Fibroblast of gingiva (primary cell): ENCODE results near the gene IL2RA.
A peak's percentile ranks its signal among the peaks of the same experiment; 100 is the strongest.
"Not testable (repeated sequence)": the region's sequence is repeated elsewhere in the genome, so short reads cannot be mapped to it uniquely, and the experiment has no call there.

ENCODE experiments used
- DNase-seq: peaks from one replicate; pipeline ENCODE4 v3.0.0-alpha.2; 2011; ENCODE audit warnings: low read depth

The IL2RA gene

DNA sequence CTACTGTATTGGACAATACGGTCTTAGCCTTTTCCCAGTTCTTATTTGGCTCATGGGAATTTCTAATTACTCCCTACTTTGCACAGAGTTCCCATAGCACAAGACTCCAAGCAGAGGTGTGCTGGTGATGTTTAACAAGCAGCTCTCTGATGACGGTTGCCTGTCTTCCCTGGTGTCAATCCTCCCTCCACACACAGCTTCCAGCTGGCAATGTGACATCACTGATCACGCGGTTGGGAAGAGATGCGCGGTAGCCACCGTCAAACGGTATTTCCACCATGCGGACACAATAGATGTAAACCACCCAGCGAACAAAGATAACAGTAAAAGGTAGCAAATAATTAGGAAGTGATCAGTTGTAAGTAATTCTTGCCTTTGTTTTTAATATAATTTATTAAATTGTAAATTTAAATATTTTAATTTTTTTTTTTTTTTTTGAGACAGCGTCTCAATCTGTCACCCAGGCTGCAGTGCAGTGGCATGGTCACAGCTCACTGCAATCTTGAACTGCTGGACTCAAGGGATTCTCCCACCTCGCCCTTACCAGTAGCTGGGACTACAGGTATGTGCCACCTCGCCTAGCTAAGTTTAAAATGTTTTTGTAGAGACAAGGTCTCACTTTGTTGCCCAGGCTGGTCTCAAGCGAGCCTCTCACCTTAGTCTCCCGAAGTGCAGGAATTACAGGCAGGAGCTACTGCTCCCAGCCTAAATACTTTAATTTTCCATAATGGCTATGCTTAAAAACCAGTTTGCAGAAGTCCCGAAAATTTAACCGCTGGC is 48.6 kb downstream of the IL2RA start:
- no peak for DNase-seq

DNA sequence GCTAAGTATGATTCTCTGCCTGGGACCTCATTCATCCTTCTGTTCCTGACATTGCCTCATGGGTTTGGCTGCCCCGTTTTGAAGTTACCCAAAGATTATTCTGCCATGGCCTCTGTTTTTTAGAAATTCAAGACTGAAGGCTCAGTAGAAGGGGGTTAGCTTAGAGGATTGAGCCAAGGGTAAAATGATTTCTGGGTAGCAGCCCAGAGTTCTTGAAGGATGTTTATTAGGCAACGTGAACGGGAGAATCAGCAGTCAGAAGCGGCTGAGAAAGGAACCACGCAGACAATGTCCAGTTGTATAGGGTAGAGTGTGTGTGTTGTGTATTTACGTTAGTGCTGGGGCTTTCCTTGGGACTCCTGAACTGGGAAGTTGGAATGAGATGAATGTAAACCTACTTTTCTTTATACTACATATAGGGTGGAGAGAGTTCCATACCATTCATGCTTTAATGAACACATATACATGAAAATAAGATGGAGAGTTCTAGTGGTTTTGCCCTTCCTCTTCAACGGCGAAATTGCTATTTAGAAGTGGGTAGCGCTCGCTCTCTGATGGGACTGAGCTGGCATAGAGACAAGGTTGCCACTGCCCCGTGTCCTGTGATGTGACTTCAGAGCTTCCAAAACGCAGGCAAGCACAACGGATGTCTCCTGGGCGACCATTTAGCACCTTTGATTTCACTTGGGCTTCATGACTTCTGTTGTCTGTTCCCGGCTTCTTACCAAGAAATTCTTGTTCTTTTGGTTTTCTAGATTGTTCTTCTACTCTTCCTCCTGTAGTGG is 49.9 kb downstream of the IL2RA start:
- DNase-seq, result no peak

DNA sequence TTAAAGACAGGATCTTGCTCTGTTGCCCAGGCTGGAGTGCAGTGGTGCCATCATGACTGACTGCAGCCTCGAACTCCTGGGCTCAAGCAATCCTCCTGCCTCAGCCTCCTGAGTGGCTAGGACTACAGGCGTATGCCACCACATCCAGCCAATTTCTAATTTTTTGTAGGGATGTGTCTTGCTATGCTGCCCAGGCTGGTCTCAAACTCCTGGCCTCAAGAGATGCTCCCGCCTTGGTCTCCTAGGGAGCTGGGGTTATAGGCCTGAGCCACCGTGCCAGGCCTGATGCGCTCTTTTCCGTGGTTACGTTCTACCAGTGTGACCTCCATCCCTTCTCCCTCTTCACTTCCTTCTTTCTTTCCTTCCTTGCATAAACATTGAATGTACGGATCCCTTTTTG is 50.6 kb downstream of the IL2RA start:
- DNase-seq, result no peak

DNA sequence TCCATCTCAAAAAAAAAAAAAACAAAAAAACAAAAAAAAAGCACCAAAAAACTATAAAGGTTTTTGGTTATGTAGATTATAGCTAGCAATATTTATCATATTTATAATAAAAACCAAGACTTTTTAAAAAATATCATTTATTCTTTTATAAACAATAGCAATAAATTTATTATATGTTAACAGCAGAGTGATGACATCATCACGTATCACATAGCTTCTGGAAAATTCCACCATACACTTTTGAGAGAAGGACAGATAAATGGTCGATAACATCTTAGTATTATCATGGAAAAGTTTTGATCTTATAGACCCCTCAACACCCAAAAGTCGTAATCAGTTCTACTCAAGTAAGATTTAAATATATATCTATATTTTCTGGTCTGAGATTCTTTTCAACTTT is 51.6 kb downstream of the IL2RA start:
- DNase-seq, result no peak

DNA sequence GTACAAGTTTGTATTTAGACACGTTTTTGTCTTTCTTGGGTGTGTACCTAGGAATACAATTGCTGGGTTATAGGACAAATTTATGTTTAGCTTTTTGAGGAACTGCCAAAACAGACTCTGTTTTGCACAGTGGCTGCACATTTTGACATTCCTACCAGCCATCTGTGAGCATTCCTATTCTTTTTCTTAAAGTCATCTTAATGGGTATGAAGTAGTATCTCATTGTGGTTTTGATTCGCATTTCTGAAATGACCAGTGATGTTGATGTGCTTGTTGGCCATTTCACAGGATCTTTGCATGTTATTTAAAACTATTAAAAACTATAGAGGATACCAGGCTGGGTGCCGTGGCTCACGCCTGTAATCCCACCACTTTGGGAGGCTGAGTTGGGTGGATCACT is 52.2 kb downstream of the IL2RA start:
- no peak for DNase-seq

DNA sequence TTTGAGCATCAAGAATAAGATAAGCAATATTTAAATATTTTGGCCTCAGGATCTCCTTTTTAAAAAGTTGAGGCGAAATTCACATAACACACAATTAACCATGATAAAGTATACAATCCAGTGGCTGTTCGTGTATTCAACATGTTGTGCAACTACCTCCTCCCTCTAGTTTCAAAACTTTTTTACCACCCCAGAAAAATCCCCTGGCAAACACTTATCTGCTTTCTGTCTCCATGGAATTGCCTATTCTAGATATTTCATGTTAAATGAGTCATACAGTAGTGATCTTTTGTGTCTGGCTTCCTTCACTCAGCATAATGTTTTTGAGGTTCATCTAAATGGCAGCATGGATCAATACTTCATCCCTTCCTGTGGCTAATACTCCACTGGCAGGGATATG is 53.0 kb downstream of the IL2RA start:
- DNase-seq, result peak; percentile 64

DNA sequence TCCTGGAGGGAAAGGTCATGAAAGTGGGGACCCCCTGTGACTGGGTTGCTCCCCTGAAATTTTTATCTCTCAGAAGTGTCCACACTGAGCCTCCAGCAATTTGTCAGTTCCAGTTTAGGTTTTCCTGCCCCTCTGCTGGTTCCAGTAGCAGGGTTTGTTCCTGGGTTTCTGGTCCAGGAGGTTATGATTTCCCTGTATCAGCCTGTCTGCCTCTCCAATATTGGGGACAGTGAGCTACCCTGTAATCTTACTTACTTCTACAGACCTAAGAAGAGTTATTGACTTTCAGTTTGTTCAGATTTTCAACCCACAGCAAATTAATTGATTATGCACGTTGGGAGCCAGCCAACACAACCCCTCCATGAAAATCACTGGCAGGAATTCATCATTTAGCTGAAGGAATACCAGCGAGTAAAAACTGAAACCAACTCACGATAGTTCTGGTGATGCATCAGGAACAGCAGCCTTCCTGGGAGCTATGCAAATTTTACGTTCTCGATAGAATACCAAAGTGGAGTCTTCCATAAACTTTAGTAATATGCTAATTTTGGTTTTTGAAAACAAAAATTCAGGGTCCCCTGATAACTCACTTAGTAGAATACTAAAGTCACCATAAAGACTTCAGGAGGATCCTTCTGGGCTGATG is 53.5 kb downstream of the IL2RA start:
- no peak for DNase-seq

DNA sequence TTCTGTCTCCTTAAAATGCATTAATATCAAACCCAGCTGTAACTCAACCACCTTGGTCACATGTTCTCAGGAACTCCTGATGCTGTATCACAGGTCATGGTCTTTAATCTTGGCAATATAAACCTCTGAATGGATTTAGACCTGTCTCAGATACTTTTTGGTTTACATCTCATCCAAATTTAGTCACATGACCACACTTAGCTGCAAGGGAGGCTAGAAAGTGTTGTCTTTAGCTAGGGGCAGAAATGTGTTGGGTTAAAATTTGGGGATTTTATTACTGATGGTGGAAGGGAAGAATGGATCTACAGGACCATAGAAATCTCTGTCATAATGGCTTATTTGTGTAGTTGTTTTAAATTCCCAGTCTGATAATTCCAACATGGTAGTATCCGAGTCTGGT is 55.2 kb downstream of the IL2RA start:
- DNase-seq, result no peak

DNA sequence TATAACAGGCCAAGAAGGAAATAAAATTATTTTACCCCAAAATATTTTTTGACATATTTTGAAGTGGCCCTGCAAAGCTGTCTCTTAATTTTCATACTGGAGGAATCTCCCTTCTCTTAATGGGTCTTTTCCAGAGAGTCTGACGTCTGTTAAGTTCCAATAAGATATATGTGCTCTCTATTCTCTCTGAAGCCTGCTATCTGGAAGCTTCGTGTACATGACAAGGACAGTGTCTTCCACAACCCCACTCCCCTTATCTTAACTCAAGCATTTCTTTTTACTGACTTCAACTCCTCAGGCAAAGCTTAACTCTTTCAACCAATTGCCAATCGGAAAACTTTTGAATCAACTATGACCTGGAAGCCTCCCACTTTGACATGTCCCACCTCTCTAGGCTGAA is 55.6 kb downstream of the IL2RA start:
- DNase-seq, result no peak

DNA sequence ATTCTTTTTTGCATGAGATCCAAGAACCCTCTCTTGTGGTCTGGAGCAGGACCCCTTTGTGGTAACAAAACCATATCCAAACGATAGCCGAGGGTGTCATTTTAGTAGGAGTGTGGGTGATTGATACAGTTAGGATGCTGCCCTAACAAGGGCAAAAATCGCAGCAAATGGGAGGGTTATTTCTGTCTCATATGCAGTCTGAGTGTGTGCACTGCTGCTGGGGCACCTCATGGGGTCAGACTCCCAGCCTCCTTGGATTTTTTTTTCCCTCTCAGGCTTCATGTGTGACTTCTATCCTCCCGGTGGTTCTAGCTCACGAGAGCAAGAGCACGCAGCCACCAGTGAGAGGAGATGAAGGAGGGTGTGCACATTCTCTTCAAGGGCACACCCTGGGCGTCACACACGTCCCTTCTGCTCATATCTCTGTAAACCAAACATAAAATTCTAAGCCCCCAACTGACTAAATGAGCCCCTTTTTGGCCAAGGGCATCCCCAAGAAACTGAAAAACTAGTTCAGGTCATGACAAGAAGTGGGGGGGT is 56.2 kb downstream of the IL2RA start:
- no peak for DNase-seq

DNA sequence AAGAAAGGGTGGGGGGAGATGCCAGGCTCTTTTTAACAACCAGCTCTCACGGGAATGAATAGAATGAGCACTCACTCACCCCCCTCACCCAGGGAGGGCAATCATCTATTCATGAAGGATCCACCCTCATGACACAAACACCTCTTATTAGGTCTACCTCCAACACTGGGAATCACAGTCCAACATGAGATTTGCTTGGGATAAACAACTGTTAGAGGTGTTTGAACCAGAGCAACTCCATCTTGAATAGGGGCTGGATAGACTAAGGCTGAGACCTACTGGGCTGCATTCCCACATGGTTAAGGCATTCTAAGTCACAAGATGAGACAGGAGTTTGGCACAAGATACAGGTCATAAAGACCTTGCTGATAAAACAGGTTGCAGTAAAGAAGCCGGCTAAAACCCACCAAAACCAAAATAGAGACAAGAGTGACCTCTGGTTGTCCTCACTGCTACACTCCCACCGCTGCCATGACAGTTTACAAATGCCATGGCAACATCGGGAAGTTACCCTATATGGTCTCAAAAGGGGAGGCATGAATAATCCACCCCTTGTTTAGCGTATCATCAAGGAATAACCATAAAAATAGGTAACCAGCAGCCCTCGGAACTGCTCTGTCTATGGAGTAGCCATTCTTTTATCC is 56.9 kb downstream of the IL2RA start:
- DNase-seq, result not testable (repeated sequence)

DNA sequence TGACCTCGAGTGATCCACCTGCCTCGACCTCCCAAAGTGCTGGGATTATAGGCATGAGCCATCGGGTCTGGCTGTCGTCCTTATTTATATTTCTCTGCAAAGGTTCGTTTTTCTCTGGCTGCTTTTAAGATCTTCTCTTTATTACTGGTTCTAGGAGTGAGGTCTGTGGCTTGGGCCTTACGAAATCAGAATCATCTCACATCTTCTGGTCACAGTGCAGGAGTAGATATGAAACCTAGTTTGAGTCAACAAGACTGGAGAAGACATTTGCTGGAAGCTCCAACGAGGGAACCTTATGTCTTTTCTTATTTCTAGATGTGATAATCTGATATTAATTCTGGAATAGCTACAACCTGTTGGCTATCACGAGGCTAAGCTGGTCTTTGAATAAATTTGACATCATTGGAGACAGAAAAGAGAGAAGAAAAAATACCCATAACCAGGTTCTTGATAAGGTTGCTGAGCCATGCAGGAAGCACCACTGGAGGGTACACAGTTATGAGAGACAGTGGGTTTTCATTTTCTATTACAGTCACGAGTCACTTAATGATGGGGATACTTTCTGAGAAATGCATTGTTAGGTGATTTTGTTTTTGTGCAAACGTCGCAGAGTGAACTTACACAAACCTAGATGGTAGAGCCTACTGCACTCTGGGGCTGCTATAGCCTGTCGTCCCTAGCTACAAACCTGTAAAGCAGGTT is 59.2 kb downstream of the IL2RA start:
- no peak for DNase-seq

DNA sequence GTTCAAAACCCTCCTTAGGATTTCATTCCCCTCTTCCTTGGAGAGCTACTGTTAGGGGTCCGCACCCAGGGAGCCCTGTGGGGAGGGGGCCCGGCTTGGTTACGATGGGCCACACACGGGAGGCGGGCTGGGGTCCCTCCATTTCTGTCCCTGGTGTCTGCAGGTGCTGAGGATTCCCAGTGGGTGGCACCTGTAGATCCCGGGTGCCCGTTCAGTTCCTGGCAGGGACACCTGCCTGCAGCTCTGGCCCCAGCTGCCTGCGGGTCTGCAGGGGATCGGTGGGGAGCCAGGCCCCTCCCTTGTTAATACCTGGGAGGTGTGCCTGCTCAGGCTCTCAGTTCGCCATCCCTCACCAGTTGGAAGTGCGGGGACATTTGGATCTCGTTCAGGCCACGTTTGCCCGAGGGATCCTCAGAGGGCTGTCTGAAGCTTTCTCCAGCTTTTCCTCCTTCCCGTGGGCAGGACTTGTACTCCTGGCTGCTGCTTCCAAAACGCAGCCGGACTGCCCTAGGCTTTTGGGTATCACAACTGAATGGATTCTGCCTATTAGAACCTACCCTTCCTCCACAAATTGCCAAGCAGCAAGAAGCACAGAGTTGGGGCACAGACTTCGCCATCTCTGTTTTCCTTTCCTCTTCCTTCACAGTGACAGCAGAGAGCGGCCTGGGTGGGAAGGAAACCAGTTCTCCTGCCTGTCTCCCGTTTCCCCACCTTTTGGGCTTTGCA is 62.6 kb downstream of the IL2RA start:
- DNase-seq, result no peak

DNA sequence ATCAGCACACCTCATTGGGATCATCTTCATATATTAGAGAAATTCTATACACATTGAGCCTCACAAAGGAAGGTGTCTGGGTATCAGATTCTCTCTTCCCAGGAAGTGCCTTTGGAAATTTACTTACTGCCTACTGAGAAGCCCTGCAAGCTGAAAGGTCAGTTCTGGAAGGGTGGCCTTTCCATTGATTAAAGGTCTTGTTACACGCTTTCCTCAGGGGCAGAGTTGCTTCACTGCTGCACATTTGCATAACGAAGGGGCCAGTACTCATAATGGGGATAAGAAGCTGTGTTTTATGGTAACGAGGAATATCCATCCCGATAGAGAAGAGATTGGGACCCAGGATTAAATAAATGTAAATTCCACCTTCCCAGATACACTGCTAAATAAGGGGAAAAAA is 65.5 kb downstream of the IL2RA start:
- no peak for DNase-seq

DNA sequence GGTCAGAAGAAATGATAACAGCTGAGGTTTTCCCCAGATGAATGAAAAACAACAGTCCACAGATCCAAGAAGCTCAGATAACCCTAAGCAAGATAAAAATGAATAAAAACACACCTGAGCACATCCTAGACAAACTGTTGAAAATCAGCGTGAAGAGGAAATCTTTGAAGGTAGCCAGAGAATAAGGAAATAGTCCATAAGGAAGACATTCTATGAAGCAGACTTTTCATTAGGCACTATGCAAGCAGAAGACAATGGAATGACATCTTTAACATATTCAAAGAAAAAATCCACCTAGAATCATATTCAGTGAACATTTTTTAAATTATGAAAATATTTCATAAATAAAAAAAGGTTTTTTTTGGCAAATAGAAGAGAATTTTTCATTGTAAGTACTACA is 69.8 kb downstream of the IL2RA start:
- no peak for DNase-seq

DNA sequence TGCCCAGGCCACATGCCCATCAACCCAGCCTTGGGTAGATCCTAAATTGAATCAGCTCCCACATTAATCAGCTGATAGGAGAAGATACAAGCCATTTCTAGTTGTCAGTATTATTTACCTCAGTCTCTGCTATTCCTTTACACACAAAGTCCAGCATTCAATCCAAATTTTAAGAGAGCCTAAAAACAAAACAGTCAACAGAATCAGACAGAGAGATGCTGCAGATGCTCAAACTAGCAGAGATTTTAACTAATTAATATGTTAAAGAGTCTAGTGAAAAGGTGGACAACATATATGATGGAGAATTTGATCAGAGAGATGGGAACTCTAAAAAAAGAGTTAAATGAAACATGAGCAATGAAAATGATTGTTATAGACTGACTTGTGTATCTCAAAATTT is 70.5 kb downstream of the IL2RA start:
- DNase-seq, result no peak

DNA sequence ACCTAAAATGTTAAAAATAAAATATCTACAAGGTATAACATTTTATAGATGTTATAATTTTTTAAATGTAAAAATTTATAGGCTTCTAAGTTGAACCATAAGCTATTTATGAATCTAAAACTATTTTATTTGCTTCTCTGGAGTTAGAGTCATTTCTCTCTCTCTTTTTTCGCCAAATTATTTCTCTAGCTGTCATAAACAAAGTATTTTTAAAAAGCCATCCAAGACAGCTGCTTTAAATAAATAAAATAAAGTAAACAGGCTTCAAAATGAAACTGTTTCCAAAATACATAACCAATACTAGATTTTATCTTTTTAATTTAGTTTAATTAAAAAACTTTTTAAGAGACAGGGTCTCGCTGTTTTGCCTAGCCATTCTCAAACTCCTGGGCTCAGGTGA is 72.4 kb downstream of the IL2RA start:
- DNase-seq, result no peak

DNA sequence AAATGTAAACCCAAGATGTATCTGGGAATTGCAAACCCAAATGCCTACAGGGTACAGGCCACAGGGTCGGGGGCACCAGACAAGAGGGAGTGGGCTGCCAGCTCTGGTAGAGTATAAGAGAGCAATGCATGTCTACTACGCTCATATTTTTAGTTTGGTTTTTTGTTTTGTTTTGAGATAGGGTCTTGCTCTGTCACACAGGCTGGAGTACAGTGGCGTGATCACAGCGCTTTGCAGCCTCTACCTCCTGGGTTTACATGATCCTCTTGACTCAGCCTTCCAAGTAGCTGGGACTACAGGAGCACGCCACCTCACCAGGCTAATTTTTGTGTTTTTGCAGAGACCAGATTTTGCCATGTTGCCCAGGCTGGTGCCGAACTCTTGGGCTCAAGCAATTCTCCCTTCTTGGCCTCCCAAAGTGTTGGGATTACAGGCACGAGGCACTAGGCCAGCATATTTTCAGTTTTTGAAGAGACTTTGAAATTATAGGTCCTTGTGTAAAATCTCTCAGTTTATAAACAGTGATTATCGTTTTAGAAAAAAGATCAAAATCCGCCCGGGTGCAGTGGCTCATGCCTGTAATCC is 73.7 kb downstream of the IL2RA start:
- no peak for DNase-seq

DNA sequence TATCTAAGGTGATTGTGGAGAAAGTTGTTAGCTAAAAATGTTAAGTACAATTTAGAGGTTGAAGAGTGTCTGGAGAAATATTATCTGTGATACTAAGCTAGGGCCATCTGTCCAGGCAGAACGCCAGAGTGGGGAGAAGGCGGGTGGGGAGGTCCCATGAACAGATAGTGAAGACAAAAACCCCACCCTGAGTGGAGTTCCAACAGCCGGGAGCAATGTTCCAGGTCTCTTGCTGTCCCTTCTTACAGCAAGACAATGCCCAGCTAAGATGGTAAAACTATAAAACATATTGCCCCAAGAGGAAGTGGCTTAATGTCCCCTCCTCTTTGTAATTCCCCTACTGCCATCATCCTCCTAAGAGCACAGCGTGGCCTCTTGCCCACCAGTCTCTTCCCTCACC is 74.4 kb downstream of the IL2RA start:
- DNase-seq, result no peak

DNA sequence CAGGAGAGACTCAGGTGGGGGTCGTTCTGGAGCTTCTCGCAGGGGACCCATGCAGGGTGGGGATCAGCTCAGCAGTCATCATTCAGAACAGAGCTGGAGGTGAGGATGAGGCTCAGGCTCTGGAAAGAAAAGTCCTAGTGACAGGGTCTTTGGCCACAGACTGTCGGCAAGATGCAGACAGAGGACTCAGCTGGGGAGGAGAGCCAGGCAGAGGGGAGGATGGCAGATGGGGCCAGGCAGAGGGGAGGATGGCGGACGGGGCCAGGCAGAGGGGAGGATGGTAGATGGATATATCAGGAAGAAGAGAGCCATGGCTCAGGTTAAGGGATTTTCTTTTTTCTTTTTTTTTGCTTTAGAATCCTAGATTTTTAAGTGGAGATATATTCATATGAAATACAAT is 77.1 kb downstream of the IL2RA start:
- DNase-seq, result no peak

DNA sequence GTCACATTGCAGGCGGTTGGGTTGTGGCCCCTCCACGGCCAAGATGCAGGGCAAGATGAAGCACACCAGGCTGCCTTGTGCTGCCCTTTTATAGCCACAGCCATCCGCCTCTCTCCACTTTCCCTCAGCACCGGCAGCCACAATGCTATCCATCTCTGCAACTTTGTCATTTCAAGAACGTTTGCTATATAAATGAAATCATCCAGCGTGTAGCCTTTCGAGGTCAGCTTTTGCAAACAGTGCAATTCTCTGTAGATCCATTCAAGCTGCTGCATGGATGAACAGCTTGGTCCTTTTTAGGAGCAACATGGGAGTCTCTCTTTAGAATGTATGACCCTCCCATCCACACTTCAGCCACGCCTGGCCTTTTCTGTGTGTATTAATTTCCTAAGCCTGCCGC is 78.4 kb downstream of the IL2RA start:
- DNase-seq, result no peak
